Immature natural killer cell (primary cell): ENCODE results near the gene ACVRL1. TPM values are rescaled to one million over a fixed set of nuclear protein-coding genes. Genes with fewer than 3 reads are reported as not detected.

ENCODE experiments used
- DNase-seq, 3 donors: peaks; one replicate each; pipeline ENCODE4 v3.0.0; 2022; ENCODE audit warnings: mixed read lengths in 1 of 3
- H3K27ac Mint-ChIP-seq, 6 donors: one replicate each; pipeline ENCODE4 v1.8.0; 2020; ENCODE audit warnings: mixed read lengths in 6 of 6, mild to moderate bottlenecking in 5 of 6, inconsistent platforms in 4 of 6, moderate library complexity in 3 of 6
- H3K27me3 Mint-ChIP-seq, 3 donors: one replicate each; pipeline ENCODE4 v1.8.0; 2020 to 2021; ENCODE audit warnings: low read depth in 3 of 3, mild to moderate bottlenecking in 3 of 3, mixed read lengths in 3 of 3, moderate library complexity in 3 of 3, inconsistent platforms in 1 of 3
- H3K36me3 Mint-ChIP-seq, 3 donors: one replicate each; pipeline ENCODE4 v1.8.0; 2020; ENCODE audit warnings: mixed read lengths in 3 of 3, inconsistent platforms in 2 of 3, mild to moderate bottlenecking in 2 of 3
- H3K4me1 Mint-ChIP-seq, 2 donors: one replicate each; pipeline ENCODE4 v1.8.0; 2020; ENCODE audit warnings: inconsistent platforms in 2 of 2, mild to moderate bottlenecking in 2 of 2, mixed read lengths in 2 of 2, moderate library complexity in 1 of 2
- H3K4me3 Mint-ChIP-seq, 5 donors: one replicate each; pipeline ENCODE4 v1.8.0; 2020; ENCODE audit warnings: mild to moderate bottlenecking in 5 of 5, mixed read lengths in 5 of 5, inconsistent platforms in 3 of 5, moderate library complexity in 3 of 5
- H3K9me3 Mint-ChIP-seq, 6 donors: one replicate each; pipeline ENCODE4 v1.8.0; 2020; ENCODE audit warnings: mild to moderate bottlenecking in 6 of 6, mixed read lengths in 6 of 6, inconsistent platforms in 4 of 6, moderate library complexity in 3 of 6
- polyA plus RNA-seq, 3 donors: library from polyadenylated mRNA; unstranded; fragments of 300-500 nt; fragmentation: Illumina TruSeq; gene quantifications; one replicate each; pipeline ENCODE4 v1.2.3, GENCODE V29; 2021

The ACVRL1 gene
- polyA plus RNA-seq, 3 donors from 2014 or later, result 0.14 TPM; not detected in 2

GRCh38 chr12:51951843-51952722 is 44.8 kb downstream of the ACVRL1 start:
- no peak for DNase-seq
- peaks cover 0 to 4% (median 0%) of the 10 kb centered on the region in 6 donors for H3K9me3 Mint-ChIP-seq
- peaks cover 2 to 9% (median 3%) of the 10 kb centered on the region in 3 donors for H3K27me3 Mint-ChIP-seq
- H3K36me3 Mint-ChIP-seq, result no peaks in the 10 kb centered on the region
- peak overlapping the region; percentile 36 to 80 (median 67) for H3K4me3 Mint-ChIP-seq
- H3K4me1 Mint-ChIP-seq, result peaks cover 15 to 37% of the 10 kb centered on the region in 2 donors
- H3K27ac Mint-ChIP-seq, result peak overlapping the region in 5 of 6 donors; percentile 25 to 82 (median 62)

DNA sequence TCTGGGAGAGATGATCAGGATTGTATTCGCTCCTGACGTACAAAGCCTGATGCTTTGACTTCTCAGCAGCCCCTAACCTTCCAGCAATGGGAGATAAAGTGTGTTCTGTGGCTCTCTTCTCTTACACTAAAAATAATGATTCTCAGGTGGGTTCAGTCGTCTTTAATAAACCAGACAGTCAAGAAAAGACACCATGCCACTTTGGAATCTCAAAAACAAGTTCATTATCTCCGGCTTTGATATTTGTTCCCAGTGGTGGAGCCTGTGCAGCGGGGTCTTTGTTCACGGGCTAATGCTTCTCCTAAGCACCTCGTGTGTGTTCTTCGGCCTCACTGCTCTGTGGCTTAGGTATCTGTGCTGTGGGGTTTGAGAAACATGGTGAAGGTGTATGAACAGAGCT is 45.8 kb downstream of the ACVRL1 start:
- H3K4me1 Mint-ChIP-seq, result peaks cover 15 to 37% of the 10 kb centered on the region in 2 donors
- peak overlapping the region; percentile 33 to 80 (median 37) for H3K4me3 Mint-ChIP-seq
- DNase-seq, result no peak
- H3K27me3 Mint-ChIP-seq, result peaks cover 2 to 5% (median 3%) of the 10 kb centered on the region in 3 donors
- H3K27ac Mint-ChIP-seq, result peak overlapping the region in 3 of 6 donors; percentile 23 to 62 (median 25)
- no peaks in the 10 kb centered on the region for H3K9me3 Mint-ChIP-seq
- no peaks in the 10 kb centered on the region for H3K36me3 Mint-ChIP-seq

DNA sequence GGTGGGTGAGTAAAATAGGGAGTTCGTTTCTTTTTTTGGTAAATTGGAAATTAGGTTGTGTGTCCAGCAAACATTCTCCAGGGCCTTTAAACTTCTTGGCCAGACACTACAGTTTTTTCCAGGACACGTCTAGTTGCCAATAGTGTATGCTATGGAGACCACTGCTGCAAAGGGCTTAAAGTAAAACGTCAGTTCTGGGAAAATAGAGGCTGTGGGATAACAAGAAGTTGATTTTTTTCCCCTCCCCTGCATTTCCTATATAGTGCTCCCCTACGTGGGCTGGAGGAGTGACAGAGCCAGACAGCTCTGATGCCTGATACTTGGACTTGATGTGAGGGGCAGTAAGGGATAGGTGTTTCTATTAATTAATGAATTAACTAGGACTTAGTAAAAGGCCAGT is 46.6 kb downstream of the ACVRL1 start:
- H3K4me1 Mint-ChIP-seq, result peaks cover 15 to 37% of the 10 kb centered on the region in 2 donors
- H3K4me3 Mint-ChIP-seq, result peak overlapping the region in 1 of 5 donors; percentile 33
- H3K27ac Mint-ChIP-seq, result peak overlapping the region in 2 of 6 donors; percentile 6 to 16

GRCh38 chr12:51954561-51955361 is 47.5 kb downstream of the ACVRL1 start:
- Mint-ChIP-seq H3K4me1 (peaks cover 15 to 35% of the 10 kb centered on the region in 2 donors), H3K4me3 (no peak overlapping the region), H3K9me3 (no peaks in the 10 kb centered on the region), H3K36me3 (peaks cover 0 to 6% (median 0%) of the 10 kb centered on the region in 3 donors), H3K27ac (peak overlapping the region in 2 of 6 donors; percentile 19 to 29), H3K27me3 (peaks cover 2 to 5% (median 2%) of the 10 kb centered on the region in 3 donors)
- no peak for DNase-seq

More for the DNA sequence above, 46.6 kb downstream of the ACVRL1 start:
- DNase-seq, result no peak
- Mint-ChIP-seq H3K9me3 (no peaks in the 10 kb centered on the region), H3K27me3 (peaks cover 2 to 5% (median 3%) of the 10 kb centered on the region in 3 donors), H3K36me3 (no peaks in the 10 kb centered on the region)

- no peaks in the 10 kb centered on the region for H3K9me3 Mint-ChIP-seq
- peaks cover 2 to 5% (median 2%) of the 10 kb centered on the region in 3 donors for H3K27me3 Mint-ChIP-seq
- no peak overlapping the region for H3K4me3 Mint-ChIP-seq
- peaks cover 0 to 6% (median 0%) of the 10 kb centered on the region in 3 donors for H3K36me3 Mint-ChIP-seq
- H3K27ac Mint-ChIP-seq, result no peak overlapping the region
- DNase-seq, result no peak
- peaks cover 15 to 29% of the 10 kb centered on the region in 2 donors for H3K4me1 Mint-ChIP-seq
These were observed 48.4 kb downstream of the ACVRL1 start for GRCh38 chr12:51955702-51956101.

DNA sequence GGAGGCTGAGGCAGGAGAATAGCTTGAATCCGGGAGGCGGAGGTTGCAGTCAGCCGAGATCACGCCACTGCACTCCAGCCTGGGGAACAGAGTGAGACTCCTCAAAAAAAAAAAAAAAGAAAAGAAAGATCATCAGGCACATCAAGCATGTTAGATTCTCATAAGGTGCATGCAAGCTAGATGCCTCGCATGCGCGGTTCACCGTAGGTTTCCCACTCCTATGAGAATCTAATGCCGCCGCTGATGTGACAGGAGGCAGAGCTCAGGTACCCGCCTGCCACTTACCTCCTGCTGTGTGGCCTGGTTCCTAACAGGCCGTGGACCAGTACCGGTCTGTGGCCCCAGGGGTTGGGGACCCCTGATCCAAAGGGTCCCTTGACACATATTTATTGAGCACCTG is 51.2 kb downstream of the ACVRL1 start:
- no peak for DNase-seq
- peaks cover 0 to 9% of the 10 kb centered on the region in 2 donors for H3K4me1 Mint-ChIP-seq
- H3K9me3 Mint-ChIP-seq, result no peaks in the 10 kb centered on the region
- peaks cover 0 to 2% (median 0%) of the 10 kb centered on the region in 3 donors for H3K27me3 Mint-ChIP-seq
- peaks cover 0 to 10% (median 0%) of the 10 kb centered on the region in 3 donors for H3K36me3 Mint-ChIP-seq
- H3K27ac Mint-ChIP-seq, result no peak overlapping the region
- H3K4me3 Mint-ChIP-seq, result no peak overlapping the region

- Mint-ChIP-seq H3K4me1 (peaks cover 0 to 8% of the 10 kb centered on the region in 2 donors), H3K36me3 (peaks cover 0 to 10% (median 0%) of the 10 kb centered on the region in 3 donors), H3K4me3 (no peak overlapping the region), H3K27me3 (peaks cover 0 to 2% (median 0%) of the 10 kb centered on the region in 3 donors), H3K27ac (no peak overlapping the region), H3K9me3 (no peaks in the 10 kb centered on the region)
- no peak for DNase-seq
These were observed 51.9 kb downstream of the ACVRL1 start for GRCh38 chr12:51959211-51959610.

DNA sequence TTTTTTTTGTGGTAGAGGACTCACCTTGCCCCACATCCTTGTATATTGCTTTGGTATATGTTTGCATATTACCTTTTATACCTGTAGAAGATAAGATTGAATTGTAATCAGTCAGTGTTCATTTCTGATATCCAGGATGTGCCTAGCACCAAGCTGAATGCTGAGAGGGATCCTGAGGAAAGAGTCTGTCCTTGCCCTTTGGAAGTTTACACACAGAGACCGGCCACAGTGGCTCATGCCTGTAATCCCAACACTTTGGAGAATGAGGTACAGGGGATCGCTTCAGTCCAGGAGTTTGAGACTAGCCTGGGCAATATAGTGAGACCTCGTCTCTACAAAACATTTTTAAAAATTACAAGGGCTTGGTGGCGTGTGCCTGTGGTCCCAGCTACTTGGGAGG is 52.6 kb downstream of the ACVRL1 start:
- Mint-ChIP-seq H3K27me3 (peaks cover 0 to 2% (median 0%) of the 10 kb centered on the region in 3 donors), H3K27ac (no peak overlapping the region), H3K4me1 (peaks cover 0 to 8% of the 10 kb centered on the region in 2 donors), H3K4me3 (no peak overlapping the region), H3K36me3 (peaks cover 0 to 10% (median 0%) of the 10 kb centered on the region in 3 donors), H3K9me3 (no peaks in the 10 kb centered on the region)
- DNase-seq, result no peak

- H3K27ac Mint-ChIP-seq, result no peak overlapping the region
These were observed 53.2 kb downstream of the ACVRL1 start for GRCh38 chr12:51960488-51960887.

GRCh38 chr12:51960890-51961289 is 53.6 kb downstream of the ACVRL1 start:
- Mint-ChIP-seq H3K27me3 (peaks cover 0 to 2% (median 0%) of the 10 kb centered on the region in 3 donors), H3K9me3 (no peaks in the 10 kb centered on the region), H3K27ac (no peak overlapping the region), H3K4me1 (peaks cover 0 to 4% of the 10 kb centered on the region in 2 donors), H3K36me3 (peaks cover 0 to 10% (median 3%) of the 10 kb centered on the region in 3 donors), H3K4me3 (no peak overlapping the region)
- DNase-seq, result no peak

More at GRCh38 chr12:51960488-51960887, 53.2 kb downstream of the ACVRL1 start:
- Mint-ChIP-seq H3K4me3 (no peak overlapping the region), H3K4me1 (peaks cover 0 to 8% of the 10 kb centered on the region in 2 donors), H3K9me3 (no peaks in the 10 kb centered on the region), H3K27me3 (peaks cover 0 to 2% (median 0%) of the 10 kb centered on the region in 3 donors), H3K36me3 (peaks cover 0 to 10% (median 0%) of the 10 kb centered on the region in 3 donors)
- no peak for DNase-seq

DNA sequence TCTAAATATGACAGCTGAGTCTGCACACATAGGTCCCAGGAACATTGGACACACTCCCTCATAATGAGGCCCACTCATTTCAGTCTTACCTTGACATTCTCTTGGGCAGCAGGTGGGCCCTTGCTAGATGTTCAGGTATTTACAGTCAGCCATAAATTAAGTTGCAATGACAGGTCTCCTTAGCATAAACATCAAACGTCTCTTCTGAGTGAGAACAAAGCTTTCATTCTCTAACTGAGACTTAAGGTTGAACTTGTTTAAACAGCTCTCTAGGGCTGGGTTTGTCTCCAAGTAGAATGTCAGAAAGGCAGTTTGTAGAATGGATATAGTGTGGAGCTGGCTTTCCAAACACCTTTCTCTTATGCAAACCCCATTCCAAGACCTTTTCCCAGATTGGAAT is 54.5 kb downstream of the ACVRL1 start:
- no peaks in the 10 kb centered on the region for H3K9me3 Mint-ChIP-seq
- peaks cover 0 to 10% (median 4%) of the 10 kb centered on the region in 3 donors for H3K36me3 Mint-ChIP-seq
- peaks cover 0 to 2% (median 0%) of the 10 kb centered on the region in 3 donors for H3K27me3 Mint-ChIP-seq
- no peaks in the 10 kb centered on the region for H3K4me1 Mint-ChIP-seq
- H3K4me3 Mint-ChIP-seq, result no peak overlapping the region
- no peak for DNase-seq
- peak overlapping the region in 1 of 6 donors; percentile 45 for H3K27ac Mint-ChIP-seq

DNA sequence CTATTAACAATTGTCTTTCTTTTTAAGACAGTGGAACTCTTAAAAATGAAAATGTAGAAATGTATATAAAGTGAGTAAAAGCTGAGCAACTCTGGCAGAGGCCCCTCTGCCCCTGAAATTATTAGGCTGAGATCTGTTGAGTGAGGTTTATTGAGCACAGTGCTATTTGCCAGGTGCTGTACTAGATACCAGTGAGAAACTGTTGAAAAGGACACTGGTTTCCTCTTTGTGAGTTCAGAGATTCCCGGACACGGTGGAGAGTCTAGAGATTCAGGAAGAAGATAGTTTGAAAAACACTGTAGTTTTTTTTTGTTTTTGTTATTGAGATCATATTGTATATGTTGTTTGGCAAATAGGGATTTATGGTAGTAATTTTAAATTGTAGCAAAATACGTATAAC is 55.4 kb downstream of the ACVRL1 start:
- no peak overlapping the region for H3K27ac Mint-ChIP-seq
- no peaks in the 10 kb centered on the region for H3K4me1 Mint-ChIP-seq

DNA sequence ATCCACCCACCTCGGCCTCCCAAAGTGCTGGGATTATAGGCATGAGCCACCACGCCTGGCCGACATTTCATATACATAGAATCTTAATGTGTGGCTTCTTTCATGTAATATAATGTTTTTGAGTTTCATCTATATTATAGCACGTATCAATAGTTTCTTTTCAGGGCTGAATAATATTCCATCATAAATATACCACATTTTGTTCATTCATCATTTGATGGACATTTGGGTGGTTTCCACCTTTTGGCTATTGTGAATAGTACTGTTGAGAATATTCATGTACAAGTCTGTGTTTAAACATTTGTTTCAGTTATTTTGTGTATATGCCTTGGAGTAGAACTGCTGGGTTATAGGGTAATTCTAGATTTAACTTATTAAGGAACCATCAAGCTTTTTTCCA is 56.2 kb downstream of the ACVRL1 start:
- no peak overlapping the region for H3K27ac Mint-ChIP-seq
- no peak for DNase-seq
- H3K36me3 Mint-ChIP-seq, result peaks cover 0 to 10% (median 4%) of the 10 kb centered on the region in 3 donors
- H3K4me3 Mint-ChIP-seq, result no peak overlapping the region
- peaks cover 0 to 2% (median 0%) of the 10 kb centered on the region in 3 donors for H3K27me3 Mint-ChIP-seq
- no peaks in the 10 kb centered on the region for H3K4me1 Mint-ChIP-seq
- no peaks in the 10 kb centered on the region for H3K9me3 Mint-ChIP-seq

More for the DNA sequence above, 55.4 kb downstream of the ACVRL1 start:
- H3K36me3 Mint-ChIP-seq, result peaks cover 0 to 10% (median 4%) of the 10 kb centered on the region in 3 donors
- H3K27me3 Mint-ChIP-seq, result peaks cover 0 to 2% (median 0%) of the 10 kb centered on the region in 3 donors
- H3K4me3 Mint-ChIP-seq, result no peak overlapping the region
- no peaks in the 10 kb centered on the region for H3K9me3 Mint-ChIP-seq
- DNase-seq, result no peak
